K562 (cell line): Measurements from ENCODE around the gene STX19. TPM values are rescaled to one million over a fixed set of nuclear protein-coding genes. Genes with fewer than 3 reads are reported as not detected.
A peak's percentile ranks its signal among the peaks of the same experiment; 100 is the strongest.

Experiments used
- CHCHD3 ChIP-seq: fragments of 250-450 bp; sonication (Bioruptor Pico); IDR thresholded peaks from 2 replicates; pipeline ENCODE4 v2.1.2; 2022; ENCODE audit warnings: mild to moderate bottlenecking
- CXXC5 ChIP-seq: fragments of 250-450 bp; sonication (Bioruptor Pico); IDR thresholded peaks from 2 replicates; pipeline ENCODE4 v1.8.0; 2022; ENCODE audit warnings: inconsistent platforms, mild to moderate bottlenecking, moderate library complexity
- ETS2 ChIP-seq: IDR thresholded peaks from 2 replicates; pipeline ENCODE4 v1.6.1; 2016; ENCODE audit warnings: borderline replicate concordance, missing genetic modification characterization, mild to moderate bottlenecking, moderate library complexity, missing compliant biosample characterization; ENCODE audit not compliant: poor library complexity, severe bottlenecking
- FOSL1 ChIP-seq: fragments of 200-800 bp; sonication (Bioruptor generic); conservative IDR thresholded peaks from 2 replicates; pipeline ENCODE4 v1.6.1; 2016; ENCODE audit warnings: missing genetic modification characterization, missing compliant biosample characterization
- FOXJ2 ChIP-seq: fragments of 200-800 bp; sonication (Bioruptor generic); IDR thresholded peaks from 2 replicates; pipeline ENCODE4 v1.6.1; 2016; ENCODE audit warnings: missing genetic modification characterization, missing compliant biosample characterization
- GABPB2 ChIP-seq: fragments of 250-450 bp; sonication (Bioruptor Pico); conservative IDR thresholded peaks from 2 replicates; pipeline ENCODE4 v1.5.1; 2021; ENCODE audit warnings: mild to moderate bottlenecking
- IFI16 ChIP-seq: fragments of 250-450 bp; sonication (Bioruptor Pico); IDR thresholded peaks from 2 replicates; pipeline ENCODE4 v2.1.2; 2022; ENCODE audit warnings: mild to moderate bottlenecking, inconsistent platforms
- KAT7 ChIP-seq: sonication (generic); formaldehyde crosslinking; IDR thresholded peaks from 2 replicates; pipeline ENCODE4 v1.8.0; 2022; ENCODE audit warnings: missing genetic modification reagents, mild to moderate bottlenecking, borderline replicate concordance
- NR2F6 ChIP-seq: fragments of 450-650 bp; formaldehyde crosslinking; IDR thresholded peaks from 2 replicates; pipeline ENCODE4 v1.4.0; 2020; ENCODE audit warnings: mild to moderate bottlenecking
- POLR2AphosphoS5 ChIP-seq: IDR thresholded peaks from 2 replicates; pipeline ENCODE4 v1.6.1; 2011; ENCODE audit warnings: mild to moderate bottlenecking, low read depth, low read length, moderate library complexity; ENCODE audit not compliant: control insufficient read depth, insufficient read depth
- PTTG1 ChIP-seq: fragments of 450-650 bp; IDR thresholded peaks from 2 replicates; pipeline ENCODE4 v1.6.1; 2016; ENCODE audit warnings: low read depth, mild to moderate bottlenecking, missing genetic modification characterization, missing compliant biosample characterization
- SNRNP70 ChIP-seq: fragments of 200-400 bp; formaldehyde crosslinking; optimal IDR thresholded peaks from 2 replicates; pipeline ENCODE3; 2017; ENCODE audit warnings: low read depth, low read length
- SOX6 ChIP-seq: fragments of 450-650 bp; IDR thresholded peaks from 2 replicates; pipeline ENCODE4 v1.6.1; 2014; ENCODE audit warnings: mild to moderate bottlenecking
- TBP ChIP-seq: optimal IDR thresholded peaks from 2 replicates; pipeline ENCODE3; 2011; ENCODE audit warnings: low read depth, low read length, improper control_type of control experiment
- ZBTB17 ChIP-seq: fragments of 450-650 bp; formaldehyde crosslinking; IDR thresholded peaks from 2 replicates; pipeline ENCODE4 v1.4.0; 2020; ENCODE audit warnings: mild to moderate bottlenecking
- ZFP36 ChIP-seq: fragments of 150-350 bp; IDR thresholded peaks from 2 replicates; pipeline ENCODE4 v1.6.1; 2018; ENCODE audit warnings: low read length, low read depth; ENCODE audit not compliant: partially characterized antibody
- ZNF316 ChIP-seq: fragments of 450-650 bp; IDR thresholded peaks from 2 replicates; pipeline ENCODE4 v1.6.1; 2016
- polyA plus RNA-seq, 8 experiments: library from polyadenylated mRNA; depleted of rRNA in 4 of 8; stranded (reverse) in 5 of 8; unstranded in 3 of 8; fragments of >200 nt; fragmentation: Nextera tagmentation in 2 of 8; fragmentation: Illumina TruSeq in 1 of 8; extraction: Ambion mirVana in 2 of 8; extraction: Trizol in 1 of 8; gene quantifications; 2 replicates each; pipeline versions ENCODE4 v1.2.1 to v1.2.3, GENCODE V29; 2011 to 2014; ENCODE audit warnings: inconsistent platforms in 1 of 8, missing spikeins in 1 of 8
- total RNA-seq, 7 experiments: library from RNA; depleted of rRNA in 6 of 7; stranded (reverse); fragments of >200 nt in 6 of 7; fragmentation: Illumina TruSeq in 2 of 7; extraction: Trizol in 2 of 7; gene quantifications; 2 replicates each; pipeline versions ENCODE4 v1.2.1 to v1.2.3, GENCODE V29; 2011 to 2021; ENCODE audit warnings: low replicate concordance in 1 of 7
- TF ChIP-seq, protein P1 (sequence below): sonication (generic); formaldehyde crosslinking; IDR thresholded peaks from 2 replicates; pipeline ENCODE4 v1.8.1; 2022; ENCODE audit warnings: missing genetic modification reagents
- TF ChIP-seq, protein P2 (sequence below), 3 experiments: IDR thresholded peaks in 2 of 3; conservative IDR thresholded peaks in 1 of 3; 2 replicates each; pipeline ENCODE4 v1.5.1; 2011 to 2012; ENCODE audit warnings: low read length in 3 of 3, mild to moderate bottlenecking in 3 of 3, control low read depth in 2 of 3, improper control_type of control experiment in 1 of 3, inconsistent platforms in 1 of 3, low read depth in 1 of 3, mixed read lengths in 1 of 3, moderate library complexity in 1 of 3; ENCODE audit not compliant: insufficient read depth in 2 of 3
- TF ChIP-seq, protein P3 (sequence below): IDR thresholded peaks from 3 replicates; pipeline ENCODE4 v1.6.1; 2011; ENCODE audit warnings: borderline replicate concordance, mild to moderate bottlenecking, moderate library complexity; ENCODE audit not compliant: insufficient read length; ENCODE audit errors: extremely low read depth
- TF ChIP-seq, protein P4 (sequence below): fragments of 450-650 bp; IDR thresholded peaks from 2 replicates; pipeline ENCODE4 v1.6.1; 2016; ENCODE audit warnings: low read depth, mild to moderate bottlenecking, moderate library complexity

The STX19 gene
- total and polyA plus RNA-seq, 9 of the 15 experiments (the other 6 are each of a cell fraction or from before 2014, with no cell fraction given), result 0.04 TPM; not detected in 8

DNA sequence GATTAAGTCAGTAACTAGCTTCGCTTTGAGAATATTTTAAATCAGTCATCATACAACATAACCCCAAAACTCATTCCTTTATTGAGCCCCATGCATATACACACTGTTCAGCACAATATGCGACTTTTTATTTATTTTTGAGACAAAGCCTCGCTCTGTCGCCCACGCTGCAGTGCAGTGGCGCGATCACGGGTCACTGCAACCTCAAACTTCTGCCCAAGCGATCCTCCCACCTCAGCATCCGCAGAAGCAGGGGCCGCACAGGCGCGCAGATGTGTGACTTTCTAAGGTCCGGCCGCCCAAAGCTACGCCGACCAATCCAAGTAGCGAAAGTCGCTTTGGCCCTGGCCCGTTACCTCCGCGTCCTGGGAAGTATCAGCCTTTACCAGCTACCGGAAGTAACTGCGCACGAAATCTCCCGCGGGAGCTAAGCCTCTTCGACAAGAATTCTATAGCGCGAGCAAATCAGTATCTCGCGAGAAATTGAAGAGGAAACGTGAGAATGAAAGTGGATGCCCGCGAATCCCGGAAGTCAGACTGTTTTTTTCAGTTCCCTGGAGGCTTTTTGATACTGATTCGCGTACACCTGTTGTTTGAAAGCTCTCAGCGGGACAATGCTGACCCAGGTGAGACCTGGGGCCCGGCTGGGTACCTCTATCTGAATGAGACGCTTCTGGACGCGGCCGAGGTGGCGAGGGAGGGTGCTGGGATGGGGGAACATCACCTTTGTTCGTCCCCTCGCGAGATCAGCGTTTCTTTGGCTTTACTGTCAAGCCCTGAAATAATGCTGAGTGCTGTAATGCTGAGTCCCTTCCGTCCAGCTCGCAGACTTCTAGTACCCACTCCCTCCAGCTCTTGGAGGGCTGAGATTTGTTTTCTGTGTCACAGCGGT is 34.4 kb upstream of the STX19 start, which contains the start of the genes DHFR2 and NSUN3 (continued):
- TF ChIP-seq FOSL1, result no peak
- no peak for TF ChIP-seq CHCHD3 (CRISPR knock-in tag)
- TF ChIP-seq FOXJ2 (tag), result no peak
- no peak for TF ChIP-seq SNRNP70
- no peak for TF ChIP-seq NR2F6 (CRISPR knock-in tag)
- peak; percentile 68 for TF ChIP-seq TBP
- no peak for TF ChIP-seq GABPB2
- TF ChIP-seq, protein P1, sequence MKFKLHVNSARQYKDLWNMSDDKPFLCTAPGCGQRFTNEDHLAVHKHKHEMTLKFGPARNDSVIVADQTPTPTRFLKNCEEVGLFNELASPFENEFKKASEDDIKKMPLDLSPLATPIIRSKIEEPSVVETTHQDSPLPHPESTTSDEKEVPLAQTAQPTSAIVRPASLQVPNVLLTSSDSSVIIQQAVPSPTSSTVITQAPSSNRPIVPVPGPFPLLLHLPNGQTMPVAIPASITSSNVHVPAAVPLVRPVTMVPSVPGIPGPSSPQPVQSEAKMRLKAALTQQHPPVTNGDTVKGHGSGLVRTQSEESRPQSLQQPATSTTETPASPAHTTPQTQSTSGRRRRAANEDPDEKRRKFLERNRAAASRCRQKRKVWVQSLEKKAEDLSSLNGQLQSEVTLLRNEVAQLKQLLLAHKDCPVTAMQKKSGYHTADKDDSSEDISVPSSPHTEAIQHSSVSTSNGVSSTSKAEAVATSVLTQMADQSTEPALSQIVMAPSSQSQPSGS, result no peak
- TF ChIP-seq SOX6, result no peak
- TF ChIP-seq, protein P2, sequence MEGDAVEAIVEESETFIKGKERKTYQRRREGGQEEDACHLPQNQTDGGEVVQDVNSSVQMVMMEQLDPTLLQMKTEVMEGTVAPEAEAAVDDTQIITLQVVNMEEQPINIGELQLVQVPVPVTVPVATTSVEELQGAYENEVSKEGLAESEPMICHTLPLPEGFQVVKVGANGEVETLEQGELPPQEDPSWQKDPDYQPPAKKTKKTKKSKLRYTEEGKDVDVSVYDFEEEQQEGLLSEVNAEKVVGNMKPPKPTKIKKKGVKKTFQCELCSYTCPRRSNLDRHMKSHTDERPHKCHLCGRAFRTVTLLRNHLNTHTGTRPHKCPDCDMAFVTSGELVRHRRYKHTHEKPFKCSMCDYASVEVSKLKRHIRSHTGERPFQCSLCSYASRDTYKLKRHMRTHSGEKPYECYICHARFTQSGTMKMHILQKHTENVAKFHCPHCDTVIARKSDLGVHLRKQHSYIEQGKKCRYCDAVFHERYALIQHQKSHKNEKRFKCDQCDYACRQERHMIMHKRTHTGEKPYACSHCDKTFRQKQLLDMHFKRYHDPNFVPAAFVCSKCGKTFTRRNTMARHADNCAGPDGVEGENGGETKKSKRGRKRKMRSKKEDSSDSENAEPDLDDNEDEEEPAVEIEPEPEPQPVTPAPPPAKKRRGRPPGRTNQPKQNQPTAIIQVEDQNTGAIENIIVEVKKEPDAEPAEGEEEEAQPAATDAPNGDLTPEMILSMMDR (IDR thresholded peaks at IDR 0.05 in 2 of 3, conservative IDR thresholded peaks at IDR 0.05 in 1 of 3; ENCODE audit: insufficient read depth in 2 of 3, low read depth in 1 of 3, low read length in 3 of 3), result no peak
- peak; percentile 91 for TF ChIP-seq ZNF316
- TF ChIP-seq IFI16 (CRISPR knock-in tag), result no peak
- TF ChIP-seq ZBTB17 (CRISPR knock-in tag), result no peak
- TF ChIP-seq CXXC5 (CRISPR knock-in tag), result peak; percentile 72
- no peak for TF ChIP-seq KAT7
- TF ChIP-seq PTTG1 (tag), result no peak
- 0 out of 2 replicates have a peak, but pooled peaks have one; percentile 31 for TF ChIP-seq POLR2AphosphoS5
- TF ChIP-seq, protein P3, sequence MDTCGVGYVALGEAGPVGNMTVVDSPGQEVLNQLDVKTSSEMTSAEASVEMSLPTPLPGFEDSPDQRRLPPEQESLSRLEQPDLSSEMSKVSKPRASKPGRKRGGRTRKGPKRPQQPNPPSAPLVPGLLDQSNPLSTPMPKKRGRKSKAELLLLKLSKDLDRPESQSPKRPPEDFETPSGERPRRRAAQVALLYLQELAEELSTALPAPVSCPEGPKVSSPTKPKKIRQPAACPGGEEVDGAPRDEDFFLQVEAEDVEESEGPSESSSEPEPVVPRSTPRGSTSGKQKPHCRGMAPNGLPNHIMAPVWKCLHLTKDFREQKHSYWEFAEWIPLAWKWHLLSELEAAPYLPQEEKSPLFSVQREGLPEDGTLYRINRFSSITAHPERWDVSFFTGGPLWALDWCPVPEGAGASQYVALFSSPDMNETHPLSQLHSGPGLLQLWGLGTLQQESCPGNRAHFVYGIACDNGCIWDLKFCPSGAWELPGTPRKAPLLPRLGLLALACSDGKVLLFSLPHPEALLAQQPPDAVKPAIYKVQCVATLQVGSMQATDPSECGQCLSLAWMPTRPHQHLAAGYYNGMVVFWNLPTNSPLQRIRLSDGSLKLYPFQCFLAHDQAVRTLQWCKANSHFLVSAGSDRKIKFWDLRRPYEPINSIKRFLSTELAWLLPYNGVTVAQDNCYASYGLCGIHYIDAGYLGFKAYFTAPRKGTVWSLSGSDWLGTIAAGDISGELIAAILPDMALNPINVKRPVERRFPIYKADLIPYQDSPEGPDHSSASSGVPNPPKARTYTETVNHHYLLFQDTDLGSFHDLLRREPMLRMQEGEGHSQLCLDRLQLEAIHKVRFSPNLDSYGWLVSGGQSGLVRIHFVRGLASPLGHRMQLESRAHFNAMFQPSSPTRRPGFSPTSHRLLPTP, result no peak
- no peak for TF ChIP-seq ETS2 (tag)
- no peak for TF ChIP-seq ZFP36
- TF ChIP-seq, protein P4, sequence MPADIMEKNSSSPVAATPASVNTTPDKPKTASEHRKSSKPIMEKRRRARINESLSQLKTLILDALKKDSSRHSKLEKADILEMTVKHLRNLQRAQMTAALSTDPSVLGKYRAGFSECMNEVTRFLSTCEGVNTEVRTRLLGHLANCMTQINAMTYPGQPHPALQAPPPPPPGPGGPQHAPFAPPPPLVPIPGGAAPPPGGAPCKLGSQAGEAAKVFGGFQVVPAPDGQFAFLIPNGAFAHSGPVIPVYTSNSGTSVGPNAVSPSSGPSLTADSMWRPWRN, result no peak
